ENCODE results near the gene ERRFI1.

ERRFI1 gene

DNA sequence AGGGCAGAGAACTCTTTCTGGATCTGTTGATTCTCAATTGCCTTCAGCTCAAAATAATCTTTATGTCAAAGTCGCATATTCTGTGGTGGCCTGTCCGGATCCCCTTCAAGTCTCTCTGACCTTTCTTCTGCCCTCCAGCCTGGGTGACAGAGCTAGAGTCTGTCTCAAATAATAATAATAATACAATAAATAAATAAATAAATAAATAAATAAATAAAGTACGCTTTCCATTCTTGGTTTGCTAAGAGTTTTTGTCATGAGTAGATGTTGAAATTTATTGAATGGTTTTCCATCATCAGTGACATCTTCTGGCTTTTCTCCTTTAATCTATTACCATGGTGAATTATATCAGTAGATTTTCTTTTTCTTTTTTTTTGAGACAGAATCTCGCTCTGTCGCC, 30.7 kb downstream of the ERRFI1 start:
- H3K4me3 ChIP-seq (ENCODE audit: low read length) = no peak overlapping the region
- no peak overlapping the region for H3K9ac ChIP-seq (ENCODE audit: low read length)
- H3K4me1 ChIP-seq (ENCODE audit: low read length) = no peaks in the 10 kb centered on the region
- no peak overlapping the region for H2AFZ ChIP-seq (ENCODE audit: low read depth, low read length)
- no peak overlapping the region for H3K4me2 ChIP-seq (ENCODE audit: low read length)
- H4K20me1 ChIP-seq (ENCODE audit: insufficient read depth, low read length) = no peaks in the 10 kb centered on the region
- H3K36me3 ChIP-seq (replicated peaks; ENCODE audit: low read depth, low read length) = no peaks in the 10 kb centered on the region
- H3K79me2 ChIP-seq (ENCODE audit: low read length) = no peaks in the 10 kb centered on the region
- H3K9me3 ChIP-seq (ENCODE audit: insufficient read depth, low read length) = no peaks in the 10 kb centered on the region
- TF ChIP-seq EZH2phosphoT487 (IDR thresholded peaks at IDR 0.05; ENCODE audit: low read depth) = no peak
- TF ChIP-seq, protein P1, sequence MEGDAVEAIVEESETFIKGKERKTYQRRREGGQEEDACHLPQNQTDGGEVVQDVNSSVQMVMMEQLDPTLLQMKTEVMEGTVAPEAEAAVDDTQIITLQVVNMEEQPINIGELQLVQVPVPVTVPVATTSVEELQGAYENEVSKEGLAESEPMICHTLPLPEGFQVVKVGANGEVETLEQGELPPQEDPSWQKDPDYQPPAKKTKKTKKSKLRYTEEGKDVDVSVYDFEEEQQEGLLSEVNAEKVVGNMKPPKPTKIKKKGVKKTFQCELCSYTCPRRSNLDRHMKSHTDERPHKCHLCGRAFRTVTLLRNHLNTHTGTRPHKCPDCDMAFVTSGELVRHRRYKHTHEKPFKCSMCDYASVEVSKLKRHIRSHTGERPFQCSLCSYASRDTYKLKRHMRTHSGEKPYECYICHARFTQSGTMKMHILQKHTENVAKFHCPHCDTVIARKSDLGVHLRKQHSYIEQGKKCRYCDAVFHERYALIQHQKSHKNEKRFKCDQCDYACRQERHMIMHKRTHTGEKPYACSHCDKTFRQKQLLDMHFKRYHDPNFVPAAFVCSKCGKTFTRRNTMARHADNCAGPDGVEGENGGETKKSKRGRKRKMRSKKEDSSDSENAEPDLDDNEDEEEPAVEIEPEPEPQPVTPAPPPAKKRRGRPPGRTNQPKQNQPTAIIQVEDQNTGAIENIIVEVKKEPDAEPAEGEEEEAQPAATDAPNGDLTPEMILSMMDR (IDR thresholded peaks at IDR 0.05; ENCODE audit: low read depth, low read length) = no peak
- H3K27me3 ChIP-seq (ENCODE audit: low read depth, low read length) = no peaks in the 10 kb centered on the region
- H3K27ac ChIP-seq (ENCODE audit: low read length) = no peak overlapping the region

DNA sequence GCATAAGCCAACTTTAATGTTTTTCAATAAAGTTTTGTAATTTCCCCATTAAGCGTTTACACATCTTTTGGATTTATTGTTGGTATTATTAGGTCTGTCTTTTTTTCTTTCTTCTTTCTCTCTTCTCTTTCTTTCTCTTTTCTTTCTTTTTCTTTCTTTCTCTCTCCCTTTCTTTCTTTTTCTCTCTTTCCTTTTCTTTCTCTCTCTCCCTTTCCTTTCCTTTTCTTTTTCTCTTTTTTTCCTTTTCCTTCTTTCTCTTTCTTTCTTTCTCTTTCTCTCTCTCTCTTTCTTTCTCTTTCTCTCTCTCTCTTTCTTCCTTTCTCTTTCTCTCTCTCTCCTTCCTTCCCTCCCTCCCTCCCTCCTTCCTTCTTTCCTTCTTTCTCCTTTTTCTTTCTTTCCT, 31.3 kb downstream of the ERRFI1 start:
- H4K20me1 ChIP-seq (ENCODE audit: insufficient read depth, low read length) = no peaks in the 10 kb centered on the region
- no peaks in the 10 kb centered on the region for H3K36me3 ChIP-seq (replicated peaks; ENCODE audit: low read depth, low read length)
- no peak overlapping the region for H3K9ac ChIP-seq (ENCODE audit: low read length)
- no peak overlapping the region for H3K4me3 ChIP-seq (ENCODE audit: low read length)
- no peak overlapping the region for H3K27ac ChIP-seq (ENCODE audit: low read length)
- H3K27me3 ChIP-seq (ENCODE audit: low read depth, low read length) = no peaks in the 10 kb centered on the region
- no peak overlapping the region for H2AFZ ChIP-seq (ENCODE audit: low read depth, low read length)
- H3K79me2 ChIP-seq (ENCODE audit: low read length) = no peaks in the 10 kb centered on the region
- no peak overlapping the region for H3K4me2 ChIP-seq (ENCODE audit: low read length)
- TF ChIP-seq, protein P1 (IDR thresholded peaks at IDR 0.05; ENCODE audit: low read depth, low read length) = no peak
- TF ChIP-seq EZH2phosphoT487 (IDR thresholded peaks at IDR 0.05; ENCODE audit: low read depth) = no peak
- no peaks in the 10 kb centered on the region for H3K4me1 ChIP-seq (ENCODE audit: low read length)
- no peaks in the 10 kb centered on the region for H3K9me3 ChIP-seq (ENCODE audit: insufficient read depth, low read length)

DNA sequence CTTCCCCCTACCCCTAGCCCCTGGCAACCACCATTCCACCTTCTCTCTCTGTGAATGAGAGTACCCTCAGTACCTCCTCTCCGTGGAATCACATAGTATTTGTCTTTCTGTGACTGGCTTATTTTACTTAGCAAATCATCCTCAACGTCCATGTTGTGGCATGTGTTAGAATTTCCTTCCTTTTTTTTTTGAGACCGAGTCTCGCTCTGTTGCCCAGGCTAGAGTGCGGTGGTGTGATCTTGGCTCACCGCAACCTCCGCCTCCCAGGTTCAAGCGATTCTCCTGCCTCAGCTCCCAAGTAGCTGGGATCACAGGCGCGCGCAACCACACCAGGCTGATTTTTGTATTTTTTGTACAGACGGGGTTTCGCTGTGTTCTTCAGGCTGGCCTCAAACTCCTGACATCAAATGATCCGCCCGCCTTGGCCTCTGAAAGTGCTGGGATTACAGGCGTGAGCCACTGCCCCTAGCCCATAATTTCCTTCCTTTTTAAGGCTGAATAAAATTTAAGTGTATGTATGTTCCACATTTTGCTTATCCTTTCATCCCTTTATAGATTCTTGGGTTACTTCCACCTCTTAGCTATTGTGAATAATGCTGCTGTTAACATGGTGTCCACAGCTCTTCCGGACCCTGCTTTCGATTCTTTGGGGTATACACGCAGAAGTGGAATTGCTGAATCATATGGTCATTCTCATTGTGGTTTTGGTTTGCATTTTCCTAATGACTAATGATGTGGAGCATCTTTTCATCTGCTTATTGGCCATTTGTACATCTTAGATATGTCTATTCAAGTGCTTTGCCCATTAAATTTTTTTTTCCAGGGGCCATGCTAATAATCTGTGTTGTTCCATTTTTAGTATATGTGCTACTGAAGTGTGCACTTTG, 32.3 kb downstream of the ERRFI1 start:
- Histone ChIP-seq H3K4me2 (ENCODE audit: low read length) (no peak overlapping the region), H3K9me3 (ENCODE audit: insufficient read depth, low read length) (no peaks in the 10 kb centered on the region), H3K79me2 (ENCODE audit: low read length) (no peaks in the 10 kb centered on the region), H3K9ac (ENCODE audit: low read length) (no peak overlapping the region), H2AFZ (ENCODE audit: low read depth, low read length) (no peak overlapping the region), H4K20me1 (ENCODE audit: insufficient read depth, low read length) (no peaks in the 10 kb centered on the region), H3K4me1 (ENCODE audit: low read length) (no peaks in the 10 kb centered on the region), H3K36me3 (replicated peaks; ENCODE audit: low read depth, low read length) (no peaks in the 10 kb centered on the region), H3K27ac (ENCODE audit: low read length) (no peak overlapping the region), H3K4me3 (ENCODE audit: low read length) (no peak overlapping the region), H3K27me3 (ENCODE audit: low read depth, low read length) (no peaks in the 10 kb centered on the region)
- no peak for TF ChIP-seq EZH2phosphoT487 (IDR thresholded peaks at IDR 0.05; ENCODE audit: low read depth)

DNA sequence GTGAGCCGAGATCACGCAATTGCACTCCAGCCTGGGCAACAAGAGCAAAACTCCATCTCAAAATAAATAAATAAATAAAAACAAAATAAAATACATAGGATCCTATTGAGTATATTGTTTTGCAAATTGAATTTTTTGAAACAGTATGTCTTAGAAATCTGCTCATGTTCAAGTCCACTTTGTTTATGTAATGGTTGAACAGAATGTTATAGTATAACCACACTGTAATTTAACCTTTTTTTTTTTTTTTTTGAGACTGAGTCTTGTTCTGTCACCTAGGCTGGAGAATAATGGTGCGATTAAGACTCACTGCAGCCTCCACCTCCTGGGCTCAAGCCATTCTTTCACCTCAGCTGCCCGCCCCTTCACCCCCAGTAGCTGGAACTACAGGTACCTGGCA, 33.2 kb downstream of the ERRFI1 start:
- H3K4me3 ChIP-seq (ENCODE audit: low read length) = no peak overlapping the region
- no peak overlapping the region for H3K9ac ChIP-seq (ENCODE audit: low read length)
- no peak overlapping the region for H3K27ac ChIP-seq (ENCODE audit: low read length)
- no peaks in the 10 kb centered on the region for H3K9me3 ChIP-seq (ENCODE audit: insufficient read depth, low read length)
- no peak overlapping the region for H3K4me2 ChIP-seq (ENCODE audit: low read length)
- TF ChIP-seq EZH2phosphoT487 (IDR thresholded peaks at IDR 0.05; ENCODE audit: low read depth) = no peak
- TF ChIP-seq, protein P1 (IDR thresholded peaks at IDR 0.05; ENCODE audit: low read depth, low read length) = no peak
- no peak overlapping the region for H2AFZ ChIP-seq (ENCODE audit: low read depth, low read length)
- peaks cover 4% of the 10 kb centered on the region for H3K4me1 ChIP-seq (ENCODE audit: low read length)
- no peaks in the 10 kb centered on the region for H3K79me2 ChIP-seq (ENCODE audit: low read length)
- no peaks in the 10 kb centered on the region for H4K20me1 ChIP-seq (ENCODE audit: insufficient read depth, low read length)
- H3K27me3 ChIP-seq (ENCODE audit: low read depth, low read length) = no peaks in the 10 kb centered on the region
- no peaks in the 10 kb centered on the region for H3K36me3 ChIP-seq (replicated peaks; ENCODE audit: low read depth, low read length)
